Motor neuron (in vitro differentiated cells): ENCODE measurements around the gene PDE4C. TPM values are rescaled to one million over a fixed set of nuclear protein-coding genes. Genes with fewer than 3 reads are reported as not detected.
A peak's percentile ranks its signal among the peaks of the same experiment; 100 is the strongest.
"Not testable (repeated sequence)": the region's sequence is repeated elsewhere in the genome, so short reads cannot be mapped to it uniquely, and the experiment has no call there.

Experiments
- ATAC-seq, 8 experiments: fragments of 200-7000 bp; cut with Tn5 transposase; replicated peaks in 6 of 8; 2 replicates each; pipeline ENCODE4 v1.8.0; 2021; ENCODE audit warnings: mild to moderate bottlenecking in 8 of 8, moderate library complexity in 8 of 8
- H3K27ac ChIP-seq, 2 donors: fragments of 250-450 bp; sonication (Bioruptor Pico); 2 replicates each; pipeline ENCODE4 v1.9.0; 2021; ENCODE audit warnings: antibody characterized with exemption in 2 of 2, mild to moderate bottlenecking in 2 of 2, moderate library complexity in 1 of 2
- H3K4me1 ChIP-seq, 2 donors: fragments of 250-450 bp; sonication (Bioruptor Pico); replicated peaks in 1 of 2; 2 replicates each; pipeline ENCODE4 v1.6.1; 2021; ENCODE audit warnings: antibody characterized with exemption in 2 of 2, mild to moderate bottlenecking in 2 of 2, moderate library complexity in 1 of 2
- H3K4me3 ChIP-seq, 5 donors: fragments of 250-450 bp; sonication (Bioruptor Pico); 2 replicates each; pipeline ENCODE4 v1.9.0; 2021; ENCODE audit warnings: antibody characterized with exemption in 5 of 5, mild to moderate bottlenecking in 5 of 5, moderate library complexity in 4 of 5
- WGBS, 10 experiments: fragments of 450-650 bp; shearing (Covaris generic); methylation state at CpG; one replicate each; pipeline ENCODE4 v1.0.0; 2022; 5-methylcytosine and 5-hydroxymethylcytosine counted together
- in situ Hi-C, 9 experiments: fragments of 400-800 bp; cut with MboI; loops; one replicate each; pipeline ENCODE4 v1.15.0; 2021; ENCODE audit warnings: low sequenced_read_pairs in 9 of 9, low pct_unique_long_range_greater_than_20kb in 2 of 9; ENCODE audit not compliant: unreplicated experiment in 9 of 9
- total RNA-seq, 8 experiments: library from RNA; unstranded; fragments of 300-600 nt; gene quantifications; 2 replicates each; pipeline versions ENCODE4 v1.2.3 to v1.2.4, GENCODE V29; 2022

Gene PDE4C
- total RNA-seq, 8 experiments from 2014 or later, result 1.3 to 4.3 (median 2.5) TPM

DNA sequence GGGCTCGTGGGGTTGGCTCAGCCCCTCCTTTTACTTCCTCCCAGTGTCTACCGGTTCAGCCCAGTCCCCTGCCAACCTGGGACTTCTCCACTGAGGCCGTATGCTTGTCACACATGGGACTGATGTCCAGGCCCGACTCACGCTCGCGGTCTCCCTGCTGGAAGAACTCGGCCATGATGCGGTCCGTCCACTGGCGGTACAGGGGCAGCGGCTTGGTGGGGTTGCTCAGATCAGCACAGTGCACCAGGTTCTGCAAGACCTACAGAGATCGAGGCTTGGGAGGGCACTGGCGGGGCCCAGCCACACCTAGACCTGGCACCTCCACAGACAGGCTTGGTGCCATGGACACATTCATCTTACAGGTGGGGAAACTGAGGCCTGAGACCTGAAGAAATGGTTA is 14.6 kb downstream of the PDE4C start:
- 32 to 100% (median 80%) methylated on average over 1 to 4 of the region's 14 CpGs; no CpG with 5 or more reads in 6 of the 10 experiments for whole genome bisulfite sequencing, 10 experiments
- H3K4me3 ChIP-seq, result no peak overlapping the region
- H3K27ac ChIP-seq, result no peak overlapping the region
- H3K4me1 ChIP-seq, result no peaks in the 10 kb centered on the region
- in situ Hi-C loops, result no loop called here
- no peak for ATAC-seq

GRCh38 chr19:18209912-18210311 is 16.3 kb downstream of the PDE4C start:
- H3K4me1 ChIP-seq, result peaks cover 11 to 12% of the 10 kb centered on the region in 2 donors
- H3K4me3 ChIP-seq, H3K27ac ChIP-seq, ATAC-seq, in situ Hi-C loops: not testable (repeated sequence)
- WGBS, 10 experiments, result 51 to 100% (median 85%) methylated on average over 2 to 4 of the region's 5 CpGs; no CpG with 5 or more reads in 5 of the 10 experiments

DNA sequence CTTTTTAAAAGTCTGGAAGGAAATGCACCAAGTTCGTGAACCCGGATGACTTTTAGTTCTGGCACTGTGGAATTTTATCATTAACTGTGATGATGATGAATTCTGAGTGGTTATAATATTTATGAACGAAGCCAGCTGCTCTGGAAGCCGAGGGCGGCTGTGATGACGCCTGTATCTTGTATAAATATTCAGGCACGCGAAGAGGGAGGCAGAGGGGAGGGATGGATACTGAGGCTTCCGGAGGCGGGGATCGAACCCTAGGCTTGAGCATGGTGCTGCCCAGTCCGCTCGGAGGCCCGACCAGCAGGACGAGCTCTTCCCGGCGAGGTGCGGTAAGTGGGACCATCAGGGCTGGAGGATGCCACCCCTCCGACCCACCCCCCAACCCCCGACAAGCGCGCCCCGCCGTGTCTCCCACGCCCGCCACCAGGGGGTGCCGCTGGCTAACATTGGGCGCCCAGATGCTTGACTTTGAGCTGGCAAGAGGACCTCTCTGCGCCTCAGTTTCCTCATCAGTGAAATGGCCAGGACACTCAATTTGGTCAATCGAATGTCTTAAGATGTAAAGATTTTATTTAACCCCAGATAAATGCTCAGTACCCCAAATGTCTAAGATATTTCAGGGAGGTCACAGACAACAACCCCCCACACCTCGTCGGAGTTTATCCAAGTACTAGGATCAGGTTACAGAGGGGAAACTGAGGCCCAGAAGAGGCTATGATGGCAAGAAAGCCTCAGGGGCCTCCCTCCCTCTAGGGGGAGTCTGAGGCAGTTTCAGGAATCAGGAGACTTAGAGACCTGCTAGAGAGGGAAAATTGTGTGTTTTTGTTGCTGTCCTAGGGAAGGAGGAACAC is 17.9 kb downstream of the PDE4C start:
- H3K4me3 ChIP-seq, result no peak overlapping the region
- peaks cover 11 to 12% of the 10 kb centered on the region in 2 donors for H3K4me1 ChIP-seq
- in situ Hi-C loops, result no loop called here
- H3K27ac ChIP-seq, result no peak overlapping the region
- 0 to 91% (median 64%) methylated on average over 2 to 21 of the region's 32 CpGs; no CpG with 5 or more reads in 1 of the 10 experiments for WGBS, 10 experiments
- ATAC-seq, result peak in 3 of 8 experiments; percentile 6 to 18 (median 13)

- 20 to 97% (median 69%) methylated on average over 1 to 9 of the region's 12 CpGs; no CpG with 5 or more reads in 1 of the 10 experiments for WGBS, 10 experiments
- in situ Hi-C loops, result no loop called here
- peak overlapping the region; percentile 86 to 91 for H3K27ac ChIP-seq
- ATAC-seq, result no peak
- peaks cover 15 to 16% of the 10 kb centered on the region in 2 donors for H3K4me1 ChIP-seq
- H3K4me3 ChIP-seq, result peak overlapping the region in 3 of 5 donors; percentile 42 to 47 (median 45)
These were observed 20.2 kb downstream of the PDE4C start for GRCh38 chr19:18206018-18206417.

DNA sequence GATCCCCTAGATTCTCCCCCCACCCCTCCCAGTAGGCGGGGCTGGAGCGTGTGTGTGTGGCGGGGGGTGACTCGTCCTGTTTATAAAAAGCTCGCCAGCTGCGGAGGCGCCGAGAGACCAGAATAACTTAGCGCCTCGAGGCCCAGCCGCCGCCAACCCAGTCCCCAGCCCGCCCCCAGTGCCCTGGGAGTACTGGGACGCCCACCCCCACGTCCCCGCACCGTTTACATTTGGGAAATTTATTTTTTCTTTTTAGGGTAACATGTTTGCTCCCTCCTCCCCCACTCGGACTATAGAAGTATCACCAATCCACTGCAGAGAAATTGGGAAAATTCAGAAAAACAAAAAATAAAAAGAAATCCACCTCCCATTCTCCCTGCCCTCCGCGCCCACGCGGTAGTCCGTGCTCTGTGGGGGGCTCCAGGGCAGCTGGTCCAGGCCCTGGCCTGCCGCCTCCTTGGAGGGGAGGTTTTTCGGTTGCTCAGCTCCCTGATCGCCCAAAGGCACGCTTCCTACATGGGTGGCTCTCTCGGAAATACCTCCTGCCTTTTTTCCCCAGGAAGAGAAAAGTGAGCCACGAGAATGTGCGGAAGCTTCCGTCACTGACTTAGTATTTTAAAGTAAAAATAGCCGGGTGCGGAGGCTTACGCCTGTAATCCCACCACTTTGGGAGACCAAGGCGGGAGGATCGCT is 20.9 kb downstream of the PDE4C start:
- in situ Hi-C loops, result no loop called here
- Histone ChIP-seq H3K4me1 (peaks cover 15 to 16% of the 10 kb centered on the region in 2 donors), H3K27ac (peak overlapping the region; percentile 86 to 91), H3K4me3 (peak overlapping the region; percentile 32 to 47 (median 42))
- peak in 6 of 8 experiments; percentile 0 to 11 (median 4) for ATAC-seq
- 20 to 71% (median 49%) methylated on average over 5 to 12 of the region's 36 CpGs; no CpG with 5 or more reads in 3 of the 10 experiments for WGBS, 10 experiments

- peaks cover 15 to 16% of the 10 kb centered on the region in 2 donors for H3K4me1 ChIP-seq
- H3K27ac ChIP-seq, result peak overlapping the region; percentile 86 to 91
- ATAC-seq, result peak in 7 of 8 experiments; percentile 2 to 26 (median 17)
- H3K4me3 ChIP-seq, result peak overlapping the region; percentile 32 to 47 (median 42)
- in situ Hi-C loops, result no loop called here
- WGBS, 10 experiments, result 0 to 10% (median 0%) methylated on average over 2 to 7 of the region's 22 CpGs; no CpG with 5 or more reads in 3 of the 10 experiments
These were observed 21.6 kb downstream of the PDE4C start for GRCh38 chr19:18204394-18205199.

GRCh38 chr19:18203863-18204393 is 22.3 kb downstream of the PDE4C start, which contains the start of gene RAB3A:
Gene RAB3A, minus strand, starts transcription at chr19:18204042. Its CDS starts 1,302 bp downstream, at chr19:18202740.
- peak; percentile 75 to 91 (median 88) for ATAC-seq
- peak within 1 kb of the TSS; percentile 62 to 84 (median 75) for H3K4me3 ChIP-seq
- 0% methylated on average over 2 of the region's 50 CpGs; no CpG with 5 or more reads in 9 of the 10 experiments for WGBS, 10 experiments
- H3K27ac ChIP-seq, result peak within 1 kb of the TSS; percentile 87 to 91
- in situ Hi-C loops, result no loop called here
- peaks cover 15 to 16% of the 10 kb centered on the region in 2 donors for H3K4me1 ChIP-seq

DNA sequence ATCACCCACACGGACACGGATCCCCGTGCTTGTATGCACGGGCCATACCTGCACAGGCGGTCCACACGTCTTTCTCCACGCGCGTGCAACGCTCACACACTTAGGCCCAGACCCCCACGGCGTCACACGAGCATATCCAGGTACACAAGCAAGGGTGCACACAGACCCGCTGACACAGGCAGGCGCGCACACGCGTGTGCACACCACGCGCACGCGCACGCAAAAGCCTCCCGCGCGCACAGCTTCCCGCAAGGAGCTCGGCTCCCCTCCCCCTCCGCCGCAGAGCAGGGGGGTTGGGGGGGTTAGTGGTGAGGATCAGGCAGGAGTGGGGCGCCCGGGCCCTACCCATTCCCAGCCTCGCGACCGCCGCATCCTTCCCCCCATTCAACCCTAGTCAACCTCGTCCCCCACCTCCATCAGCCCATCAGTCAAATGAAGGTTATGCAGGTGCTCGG is 22.8 kb downstream of the PDE4C start:
- peak; percentile 0 to 15 (median 2) for ATAC-seq
- Histone ChIP-seq H3K27ac (peak overlapping the region; percentile 82 to 87), H3K4me1 (peaks cover 15 to 16% of the 10 kb centered on the region in 2 donors), H3K4me3 (peak overlapping the region; percentile 62 to 84 (median 75))
- in situ Hi-C loops, result no loop called here
- 0% methylated on average over 1 of the region's 38 CpGs; no CpG with 5 or more reads in 7 of the 10 experiments for WGBS, 10 experiments

GRCh38 chr19:18202778-18203407 is 23.3 kb downstream of the PDE4C start:
- peaks cover 15 to 16% of the 10 kb centered on the region in 2 donors for H3K4me1 ChIP-seq
- H3K27ac ChIP-seq, result peak overlapping the region; percentile 82 to 87
- H3K4me3 ChIP-seq, result peak overlapping the region; percentile 62 to 84 (median 75)
- ATAC-seq, result peak in 6 of 8 experiments; percentile 1 to 29 (median 21)
- 0% methylated on average over 1 to 11 of the region's 32 CpGs; no CpG with 5 or more reads in 7 of the 10 experiments for WGBS, 10 experiments
- in situ Hi-C loops, result no loop called here

GRCh38 chr19:18202397-18202777 is 23.9 kb downstream of the PDE4C start:
- Histone ChIP-seq H3K4me3 (peak overlapping the region; percentile 62 to 84 (median 75)), H3K27ac (no peak overlapping the region), H3K4me1 (peaks cover 15 to 16% of the 10 kb centered on the region in 2 donors)
- 67 to 100% (median 91%) methylated on average over 1 to 10 of the region's 24 CpGs; no CpG with 5 or more reads in 5 of the 10 experiments for WGBS, 10 experiments
- in situ Hi-C loops, result no loop called here
- ATAC-seq, result no peak

DNA sequence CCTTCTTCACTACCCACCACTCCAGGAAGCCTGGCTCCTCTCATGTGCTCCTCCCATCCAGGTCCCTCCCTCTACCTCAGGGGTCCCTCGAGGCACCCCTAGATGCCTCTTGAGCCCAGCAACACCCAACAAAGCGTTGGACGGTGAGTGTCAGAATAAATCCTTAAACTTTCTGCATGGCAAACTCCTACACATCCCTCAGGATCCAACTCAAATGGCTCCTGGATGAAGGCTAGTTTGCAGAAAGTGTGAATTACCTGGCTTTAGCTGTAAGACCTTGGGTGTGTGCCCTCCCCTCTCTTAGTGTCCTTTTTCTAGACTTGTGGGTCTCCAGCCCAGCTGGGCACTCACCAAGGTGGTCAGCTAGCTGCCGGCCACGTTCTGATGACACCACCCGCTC is 27.9 kb downstream of the PDE4C start:
- Histone ChIP-seq H3K27ac (no peak overlapping the region), H3K4me3 (no peak overlapping the region), H3K4me1 (peaks cover 9 to 10% of the 10 kb centered on the region in 2 donors)
- 86 to 100% (median 92%) methylated on average over 1 to 4 of the region's 6 CpGs; no CpG with 5 or more reads in 4 of the 10 experiments for WGBS, 10 experiments
- in situ Hi-C loops, result no loop called here
- ATAC-seq, result no peak
